Measurements from ENCODE around the gene AMACR. TPM values are rescaled to one million over a fixed set of nuclear protein-coding genes. Genes with fewer than 3 reads are reported as not detected.

AMACR gene
- polyA plus RNA-seq, 1 donor from 2014 or later: 28.5 TPM

DNA sequence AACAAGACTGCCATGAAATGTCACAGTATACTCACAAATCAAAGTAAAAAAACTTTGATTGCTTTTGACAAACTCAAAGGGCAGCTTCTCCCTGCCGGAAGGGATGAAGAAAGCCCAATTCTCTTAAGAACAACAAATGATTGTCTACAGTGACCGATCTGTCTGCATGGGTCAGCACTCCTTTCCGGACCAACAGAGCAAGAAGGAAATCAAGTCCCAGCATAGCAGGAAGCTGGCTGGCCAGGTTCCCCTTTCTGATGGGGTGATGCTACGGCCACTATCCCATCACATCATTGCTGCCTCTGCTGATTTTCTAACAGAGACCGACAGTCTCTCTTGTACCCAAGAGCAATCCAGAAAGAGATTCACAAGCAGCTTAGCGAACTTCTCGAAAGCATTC lies 34.5 kb upstream of the AMACR start:
- no peak for TF ChIP-seq CTCF (IDR thresholded peaks at IDR 0.05; ENCODE audit: poor library complexity, severe bottlenecking)
- TF ChIP-seq MXI1 (conservative IDR thresholded peaks at IDR 0.05; ENCODE audit: poor library complexity, severe bottlenecking): no peak
- TF ChIP-seq EZH2 (IDR thresholded peaks at IDR 0.05; ENCODE audit: borderline replicate concordance, insufficient read depth, low read length, poor library complexity, severe bottlenecking): no peak
- no peak for TF ChIP-seq SMC3 (conservative IDR thresholded peaks at IDR 0.05; ENCODE audit: poor library complexity)
- no peak for TF ChIP-seq REST (IDR thresholded peaks at IDR 0.05; ENCODE audit: borderline replicate concordance)
- TF ChIP-seq RAD21 (conservative IDR thresholded peaks at IDR 0.05): no peak
- no peak for TF ChIP-seq EP300 (conservative IDR thresholded peaks at IDR 0.05; ENCODE audit: poor library complexity, severe bottlenecking)
- no peak for TF ChIP-seq POLR2AphosphoS5 (IDR thresholded peaks at IDR 0.05)
- TF ChIP-seq TAF1 (IDR thresholded peaks at IDR 0.05; ENCODE audit: low read depth): no peak
- H3K4me2 ChIP-seq (ENCODE audit: low read length): no peak overlapping the region
- H3K9ac ChIP-seq (ENCODE audit: low read length): no peak overlapping the region
- no peaks in the 10 kb centered on the region for H3K27me3 ChIP-seq (ENCODE audit: insufficient read depth, low read depth, low read length)
- no peak overlapping the region for H3K4me3 ChIP-seq (ENCODE audit: low read length)
- H3K36me3 ChIP-seq (ENCODE audit: insufficient read depth, low read length): no peaks in the 10 kb centered on the region
- no peaks in the 10 kb centered on the region for H4K20me1 ChIP-seq (ENCODE audit: insufficient read depth)
- H3K79me2 ChIP-seq (replicated peaks; ENCODE audit: insufficient read depth, low read length): no peaks in the 10 kb centered on the region
- no peaks in the 10 kb centered on the region for H3F3A ChIP-seq (ENCODE audit: insufficient read depth, low read length, poor library complexity, severe bottlenecking)
- H3K9me2 ChIP-seq (ENCODE audit: insufficient read depth, low read length): no peaks in the 10 kb centered on the region
- H2AFZ ChIP-seq (ENCODE audit: low read depth, low read length): no peak overlapping the region
- H3K27ac ChIP-seq (ENCODE audit: low read length): no peak overlapping the region
- H3K9me3 ChIP-seq (ENCODE audit: low read length): no peaks in the 10 kb centered on the region

- Histone ChIP-seq H3K27ac (ENCODE audit: low read length) (no peak overlapping the region), H3K9me3 (ENCODE audit: low read length) (no peaks in the 10 kb centered on the region)
These were observed 33.6 kb upstream of the AMACR start for GRCh38 chr5:34041247-34041972.

More at GRCh38 chr5:34041247-34041972, 33.6 kb upstream of the AMACR start:
- H3F3A ChIP-seq (ENCODE audit: insufficient read depth, low read length, poor library complexity, severe bottlenecking): no peaks in the 10 kb centered on the region
- H3K4me3 ChIP-seq (ENCODE audit: low read length): no peak overlapping the region
- H4K20me1 ChIP-seq (ENCODE audit: insufficient read depth): no peaks in the 10 kb centered on the region
- H3K27me3 ChIP-seq (ENCODE audit: insufficient read depth, low read depth, low read length): no peaks in the 10 kb centered on the region
- H3K36me3 ChIP-seq (ENCODE audit: insufficient read depth, low read length): no peaks in the 10 kb centered on the region
- H3K9me2 ChIP-seq (ENCODE audit: insufficient read depth, low read length): no peaks in the 10 kb centered on the region
- no peak overlapping the region for H3K9ac ChIP-seq (ENCODE audit: low read length)
- TF ChIP-seq EP300 (conservative IDR thresholded peaks at IDR 0.05; ENCODE audit: poor library complexity, severe bottlenecking) (no peak), POLR2AphosphoS5 (IDR thresholded peaks at IDR 0.05) (no peak), RAD21 (conservative IDR thresholded peaks at IDR 0.05) (no peak), REST (IDR thresholded peaks at IDR 0.05; ENCODE audit: borderline replicate concordance) (no peak), TAF1 (IDR thresholded peaks at IDR 0.05; ENCODE audit: low read depth) (no peak), CTCF (IDR thresholded peaks at IDR 0.05; ENCODE audit: poor library complexity, severe bottlenecking) (no peak), EZH2 (IDR thresholded peaks at IDR 0.05; ENCODE audit: borderline replicate concordance, insufficient read depth, low read length, poor library complexity, severe bottlenecking) (no peak), SMC3 (conservative IDR thresholded peaks at IDR 0.05; ENCODE audit: poor library complexity) (no peak), MXI1 (conservative IDR thresholded peaks at IDR 0.05; ENCODE audit: poor library complexity, severe bottlenecking) (no peak)
- H2AFZ ChIP-seq (ENCODE audit: low read depth, low read length): no peak overlapping the region
- H3K4me2 ChIP-seq (ENCODE audit: low read length): no peak overlapping the region
- no peaks in the 10 kb centered on the region for H3K79me2 ChIP-seq (replicated peaks; ENCODE audit: insufficient read depth, low read length)
